ENCODE data around the gene NHERF2.

Gene NHERF2

GRCh38 chr16:2063861-2064260, 37.2 kb downstream of the NHERF2 start:
- no peak for DNase-seq

GRCh38 chr16:2064368-2064945, 37.8 kb downstream of the NHERF2 start:
- DNase-seq: no peak

- DNase-seq: no peak
Observed at GRCh38 chr16:2066139-2066538, 39.4 kb downstream of the NHERF2 start.

GRCh38 chr16:2070576-2071453, 44.1 kb downstream of the NHERF2 start:
- no peak for DNase-seq

- no peak for DNase-seq
Observed at GRCh38 chr16:2071454-2072202, 44.9 kb downstream of the NHERF2 start.

GRCh38 chr16:2072926-2073325, 46.2 kb downstream of the NHERF2 start:
- DNase-seq: no peak

GRCh38 chr16:2074071-2074470, 47.4 kb downstream of the NHERF2 start:
- no peak for DNase-seq

GRCh38 chr16:2075631-2076030, 48.9 kb downstream of the NHERF2 start:
- DNase-seq: no peak

- no peak for DNase-seq
Observed at GRCh38 chr16:2076072-2076865, 49.6 kb downstream of the NHERF2 start.

- no peak for DNase-seq
Observed at GRCh38 chr16:2077016-2077415, 50.3 kb downstream of the NHERF2 start.

- no peak for DNase-seq
Observed at GRCh38 chr16:2077696-2078095, 51.0 kb downstream of the NHERF2 start.

GRCh38 chr16:2078096-2078495, 51.4 kb downstream of the NHERF2 start:
- no peak for DNase-seq

GRCh38 chr16:2078691-2079090, 52.0 kb downstream of the NHERF2 start:
- DNase-seq: no peak

GRCh38 chr16:2079311-2079800, 52.7 kb downstream of the NHERF2 start:
- DNase-seq: no peak

GRCh38 chr16:2079991-2080390, 53.3 kb downstream of the NHERF2 start:
- no peak for DNase-seq

GRCh38 chr16:2081201-2082084, 54.7 kb downstream of the NHERF2 start:
- DNase-seq: no peak

GRCh38 chr16:2082171-2082982, 55.7 kb downstream of the NHERF2 start:
- DNase-seq: no peak

- DNase-seq: no peak
Observed at GRCh38 chr16:2082983-2083364, 56.3 kb downstream of the NHERF2 start.

- DNase-seq: no peak
Observed at GRCh38 chr16:2083409-2083808, 56.7 kb downstream of the NHERF2 start.

- no peak for DNase-seq
Observed at GRCh38 chr16:2083876-2084780, 57.4 kb downstream of the NHERF2 start.

Measured in NCI-H69 (cell line).